Naive thymus-derived CD4-positive, alpha-beta T cell (primary cell): ENCODE results near the gene STARD10. TPM values are rescaled to one million over a fixed set of nuclear protein-coding genes. Genes with fewer than 3 reads are reported as not detected.

ENCODE experiments used
- ATAC-seq: fragments of 150-1000 bp; cut with Tn5 transposase; 2 replicates; pipeline ENCODE4 v1.10.0; 2021; ENCODE audit warnings: mild to moderate bottlenecking, moderate library complexity
- CTCF ChIA-PET: fragments of 350-600 bp; sonication (Branson Sonifier 250); formaldehyde crosslinking; loops from one replicate; lab custom pipeline; 2021; ENCODE audit warnings: antibody characterized with exemption; lab: Charles Lee
- POLR2A ChIA-PET: fragments of 350-600 bp; sonication (Branson Sonifier 250); formaldehyde crosslinking; loops from one replicate; lab custom pipeline; 2021; ENCODE audit warnings: antibody characterized with exemption, inconsistent platforms; lab: Charles Lee
- DNase-seq, 9 donors: peaks; one replicate each; pipeline versions ENCODE4 v3.0.0 to v3.0.0-alpha.2; 2020 to 2022; ENCODE audit warnings: mixed read lengths in 1 of 9
- H3K27ac ChIP-seq: one replicate; pipeline ENCODE4 v1.7.0; 2013; ENCODE audit warnings: mild to moderate bottlenecking, low read depth, low read length, moderate library complexity
- H3K27me3 ChIP-seq, 2 donors: one replicate each; pipeline ENCODE4 v1.7.0; 2013; ENCODE audit warnings: low read length in 2 of 2, mild to moderate bottlenecking in 2 of 2, moderate library complexity in 2 of 2; ENCODE audit not compliant: control insufficient read depth in 2 of 2, insufficient read depth in 2 of 2
- H3K36me3 ChIP-seq, 3 experiments: 1 replicate in 2 of 3; 2 replicates in 1 of 3; pipeline ENCODE4 v1.7.0; 2013; ENCODE audit warnings: low read length in 3 of 3, mild to moderate bottlenecking in 3 of 3, moderate library complexity in 1 of 3; ENCODE audit not compliant: insufficient read depth in 3 of 3, control insufficient read depth in 2 of 3
- H3K4me1 ChIP-seq, 2 donors: one replicate each; pipeline ENCODE4 v1.7.0; 2013; ENCODE audit warnings: low read length in 2 of 2, mild to moderate bottlenecking in 2 of 2, moderate library complexity in 1 of 2; ENCODE audit not compliant: control insufficient read depth in 2 of 2, insufficient read depth in 2 of 2
- H3K4me3 ChIP-seq: 2 replicates; pipeline ENCODE4 v1.7.0; 2013; ENCODE audit warnings: mild to moderate bottlenecking, low read length
- H3K9me3 ChIP-seq, 3 experiments: 1 replicate in 2 of 3; 2 replicates in 1 of 3; pipeline ENCODE4 v1.7.0; 2013; ENCODE audit warnings: low read length in 3 of 3; ENCODE audit not compliant: control insufficient read depth in 2 of 3
- H3K27ac Mint-ChIP-seq, 9 donors: one replicate each; pipeline ENCODE4 v1.8.0; 2020 to 2022; ENCODE audit warnings: mixed read lengths in 9 of 9, mild to moderate bottlenecking in 8 of 9, moderate library complexity in 5 of 9, inconsistent platforms in 2 of 9
- H3K27me3 Mint-ChIP-seq, 5 donors: one replicate each; pipeline ENCODE4 v1.8.0; 2021 to 2022; ENCODE audit warnings: mixed read lengths in 5 of 5, mild to moderate bottlenecking in 1 of 5
- H3K36me3 Mint-ChIP-seq, 5 donors: one replicate each; pipeline ENCODE4 v1.8.0; 2020 to 2022; ENCODE audit warnings: mixed read lengths in 5 of 5, mild to moderate bottlenecking in 3 of 5, inconsistent platforms in 1 of 5
- H3K4me1 Mint-ChIP-seq, 7 donors: one replicate each; pipeline ENCODE4 v1.8.0; 2020 to 2022; ENCODE audit warnings: mixed read lengths in 7 of 7, mild to moderate bottlenecking in 3 of 7, inconsistent platforms in 1 of 7
- H3K4me3 Mint-ChIP-seq, 10 donors: one replicate each; pipeline ENCODE4 v1.8.0; 2020 to 2022; ENCODE audit warnings: mild to moderate bottlenecking in 10 of 10, mixed read lengths in 10 of 10, moderate library complexity in 6 of 10, inconsistent platforms in 2 of 10
- H3K9me3 Mint-ChIP-seq, 11 donors: one replicate each; pipeline ENCODE4 v1.8.0; 2020 to 2022; ENCODE audit warnings: mixed read lengths in 11 of 11, mild to moderate bottlenecking in 4 of 11, inconsistent platforms in 1 of 11, moderate library complexity in 1 of 11
- intact Hi-C, 2 donors: fragments of 100-400 bp; cut with micrococcal nuclease; formaldehyde crosslinking; loops; one replicate each; pipeline ENCODE4 v1.15.1; 2023
- polyA plus RNA-seq, 2 donors: library from polyadenylated mRNA; unstranded; fragments of 300-500 nt; fragmentation: Illumina TruSeq; gene quantifications; one replicate each; pipeline ENCODE4 v1.2.3, GENCODE V29; 2021
- total RNA-seq, 6 experiments: library from RNA in 5 of 6; stranded (reverse) in 5 of 6; gene quantifications; 1 replicate in 5 of 6; 2 replicates in 1 of 6; pipeline ENCODE4 v1.2.3 and lab custom pipeline; 2021 to 2026

Gene STARD10
- total and polyA plus RNA-seq, 7 experiments from 2014 or later = 10.9 to 26.1 (median 18.4) TPM

GRCh38 chr11:72712168-72712751 is 81.6 kb downstream of the STARD10 start:
- Mint-ChIP-seq H3K36me3 (peaks cover 7 to 28% (median 10%) of the 10 kb centered on the region in 5 donors), H3K4me1 (peaks cover 10 to 32% (median 28%) of the 10 kb centered on the region in 7 donors), H3K27ac (peak overlapping the region in 1 of 9 donors; percentile 73), H3K27me3 (no peaks in the 10 kb centered on the region), H3K9me3 (no peaks in the 10 kb centered on the region), H3K4me3 (no peak overlapping the region)
- ATAC-seq = peak; percentile 70
- peaks cover 0 to 13% of the 10 kb centered on the region in 2 donors for H3K4me1 ChIP-seq
- H3K4me3 ChIP-seq = no peak overlapping the region
- intact Hi-C loops = no loop called here
- no peaks in the 10 kb centered on the region for H3K27me3 ChIP-seq
- no peak overlapping the region for H3K27ac ChIP-seq
- H3K9me3 ChIP-seq = no peaks in the 10 kb centered on the region
- H3K36me3 ChIP-seq = peaks cover 5 to 86% (median 33%) of the 10 kb centered on the region in 3 experiments
- no peak for DNase-seq
- ChIA-PET POLR2A (no interaction called here), CTCF (no interaction called here)

- Mint-ChIP-seq H3K9me3 (no peaks in the 10 kb centered on the region), H3K27ac (peak overlapping the region in 1 of 9 donors; percentile 26), H3K4me3 (no peak overlapping the region), H3K4me1 (peaks cover 13 to 31% (median 23%) of the 10 kb centered on the region in 7 donors), H3K36me3 (peaks cover 11 to 38% (median 14%) of the 10 kb centered on the region in 5 donors), H3K27me3 (no peaks in the 10 kb centered on the region)
- Histone ChIP-seq H3K27ac (no peak overlapping the region), H3K27me3 (no peaks in the 10 kb centered on the region), H3K4me1 (peaks cover 0 to 7% of the 10 kb centered on the region in 2 donors), H3K4me3 (no peak overlapping the region), H3K36me3 (peaks cover 7 to 86% (median 40%) of the 10 kb centered on the region in 3 experiments), H3K9me3 (no peaks in the 10 kb centered on the region)
- no peak for ATAC-seq
- ChIA-PET CTCF (no interaction called here), POLR2A (no interaction called here)
- no peak for DNase-seq
- intact Hi-C loops = no loop called here
Observed at GRCh38 chr11:72711141-72711540, 82.7 kb downstream of the STARD10 start.

- DNase-seq (no peak), ATAC-seq (no peak)
- Histone ChIP-seq H3K27ac (no peak overlapping the region), H3K27me3 (no peaks in the 10 kb centered on the region), H3K36me3 (peaks cover 7 to 93% (median 41%) of the 10 kb centered on the region in 3 experiments), H3K9me3 (no peaks in the 10 kb centered on the region), H3K4me3 (no peak overlapping the region), H3K4me1 (peaks cover 0 to 6% of the 10 kb centered on the region in 2 donors)
- Mint-ChIP-seq H3K36me3 (peaks cover 11 to 46% (median 14%) of the 10 kb centered on the region in 5 donors), H3K27me3 (no peaks in the 10 kb centered on the region), H3K9me3 (no peaks in the 10 kb centered on the region), H3K4me3 (no peak overlapping the region), H3K27ac (no peak overlapping the region), H3K4me1 (peaks cover 9 to 22% (median 19%) of the 10 kb centered on the region in 7 donors)
- intact Hi-C loops = no loop called here
- POLR2A ChIA-PET = no interaction called here
- CTCF ChIA-PET = no interaction called here
Observed at GRCh38 chr11:72710278-72710677, 83.6 kb downstream of the STARD10 start.

DNA sequence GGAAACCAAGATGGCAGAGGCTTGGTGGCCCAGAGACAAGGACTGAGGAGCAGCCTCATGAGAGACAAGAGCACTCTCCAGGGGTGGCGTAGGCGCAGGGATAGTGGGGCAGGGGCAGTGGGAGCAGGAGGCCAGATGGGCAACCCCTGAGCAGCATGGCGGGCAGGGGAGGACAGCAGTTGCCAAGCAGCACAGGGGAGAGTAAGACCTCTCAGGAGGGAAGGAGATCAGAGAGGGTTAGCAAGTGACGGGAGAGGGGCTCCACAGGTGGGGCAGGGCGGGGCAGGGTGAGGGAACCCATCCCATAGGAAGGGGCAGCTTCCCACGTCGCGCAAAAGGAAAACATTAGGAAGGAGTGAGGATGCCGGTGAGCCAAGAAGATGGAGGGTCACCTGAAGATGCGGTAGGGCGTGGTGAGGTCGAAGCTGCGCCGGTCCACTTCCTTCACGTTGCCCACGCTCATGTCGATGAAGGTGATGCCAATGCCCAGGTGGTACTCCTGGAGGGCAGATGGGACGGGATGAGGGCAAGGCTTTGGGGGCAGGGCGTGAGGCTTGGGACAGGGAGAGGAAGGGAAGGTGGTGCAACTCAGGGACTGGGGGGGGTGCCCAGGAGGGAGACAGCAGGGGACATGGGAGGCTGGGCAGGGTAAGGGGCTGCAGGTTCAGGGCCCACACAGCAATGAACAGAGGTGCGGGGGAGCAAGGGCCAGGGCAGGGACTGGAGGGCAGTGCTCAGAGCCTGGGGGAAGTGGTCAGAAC is 84.2 kb downstream of the STARD10 start:
- no peaks in the 10 kb centered on the region for H3K9me3 Mint-ChIP-seq
- DNase-seq = no peak
- peaks cover 4 to 19% (median 15%) of the 10 kb centered on the region in 7 donors for H3K4me1 Mint-ChIP-seq
- ChIA-PET CTCF (no interaction called here), POLR2A (no interaction called here)
- Histone ChIP-seq H3K4me1 (peaks cover 0 to under 1% of the 10 kb centered on the region in 2 donors), H3K4me3 (no peak overlapping the region), H3K9me3 (no peaks in the 10 kb centered on the region), H3K27me3 (no peaks in the 10 kb centered on the region), H3K36me3 (peaks cover 13 to 97% (median 41%) of the 10 kb centered on the region in 3 experiments), H3K27ac (no peak overlapping the region)
- peaks cover 11 to 49% (median 17%) of the 10 kb centered on the region in 5 donors for H3K36me3 Mint-ChIP-seq
- intact Hi-C loops = no loop called here
- H3K27ac Mint-ChIP-seq = peak overlapping the region in 1 of 9 donors; percentile 57
- no peak overlapping the region for H3K4me3 Mint-ChIP-seq
- ATAC-seq = no peak
- H3K27me3 Mint-ChIP-seq = no peaks in the 10 kb centered on the region

DNA sequence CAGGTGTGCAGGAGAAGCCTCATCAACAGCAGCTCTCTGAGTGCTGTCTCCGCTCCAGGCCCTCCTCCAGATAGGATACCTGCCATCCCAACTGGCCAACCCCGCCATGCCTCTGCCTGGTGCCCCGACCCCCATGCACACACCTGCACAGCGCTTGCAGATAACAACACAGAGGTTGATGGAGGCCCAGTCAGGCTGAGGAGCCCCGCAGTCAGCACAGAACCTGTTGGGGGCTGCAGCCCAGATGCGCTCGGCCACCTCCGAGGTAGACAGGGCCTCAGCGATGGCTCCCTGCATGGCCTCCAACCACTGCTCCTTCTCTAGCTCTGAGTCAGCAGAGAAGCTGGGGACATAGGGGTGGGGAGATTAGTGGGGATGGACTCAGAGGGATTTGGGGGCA is 86.8 kb downstream of the STARD10 start:
- Mint-ChIP-seq H3K4me3 (no peak overlapping the region), H3K27ac (peak overlapping the region in 5 of 9 donors; percentile 41 to 82 (median 68)), H3K9me3 (no peaks in the 10 kb centered on the region), H3K4me1 (peaks cover 0 to 19% (median 5%) of the 10 kb centered on the region in 7 donors), H3K36me3 (peaks cover 11 to 49% (median 16%) of the 10 kb centered on the region in 5 donors), H3K27me3 (no peaks in the 10 kb centered on the region)
- no peaks in the 10 kb centered on the region for H3K4me1 ChIP-seq
- no peak overlapping the region for H3K4me3 ChIP-seq
- no peaks in the 10 kb centered on the region for H3K9me3 ChIP-seq
- ChIA-PET CTCF (interaction anchor here (0.6 kb wide), 1 partner anchor 9 kb away, joined by 3 read pairs; no protein-coding TSS in a partner anchor), POLR2A (interaction anchor here (0.8 kb wide), 1 partner anchor 342 kb away, joined by 3 read pairs; no protein-coding TSS in a partner anchor)
- ATAC-seq (no peak), DNase-seq (no peak)
- intact Hi-C loops = no loop called here
- H3K27me3 ChIP-seq = no peaks in the 10 kb centered on the region
- peaks cover 15 to 99% (median 43%) of the 10 kb centered on the region in 3 experiments for H3K36me3 ChIP-seq
- no peak overlapping the region for H3K27ac ChIP-seq

- peaks cover 0 to 19% (median 5%) of the 10 kb centered on the region in 7 donors for H3K4me1 Mint-ChIP-seq
- no peaks in the 10 kb centered on the region for H3K27me3 Mint-ChIP-seq
- peaks cover 11 to 49% (median 17%) of the 10 kb centered on the region in 5 donors for H3K36me3 Mint-ChIP-seq
- Histone ChIP-seq H3K4me1 (no peaks in the 10 kb centered on the region), H3K36me3 (peaks cover 15 to 99% (median 43%) of the 10 kb centered on the region in 3 experiments), H3K27me3 (no peaks in the 10 kb centered on the region), H3K9me3 (no peaks in the 10 kb centered on the region), H3K27ac (no peak overlapping the region), H3K4me3 (no peak overlapping the region)
- no peaks in the 10 kb centered on the region for H3K9me3 Mint-ChIP-seq
- H3K27ac Mint-ChIP-seq = peak overlapping the region in 5 of 9 donors; percentile 1 to 68 (median 51)
- ATAC-seq = no peak
- ChIA-PET POLR2A (interaction anchor here (0.8 kb wide), 1 partner anchor 342 kb away, joined by 3 read pairs; no protein-coding TSS in a partner anchor), CTCF (no interaction called here)
- H3K4me3 Mint-ChIP-seq = no peak overlapping the region
- no peak for DNase-seq
- intact Hi-C loops = no loop called here
Observed at GRCh38 chr11:72706579-72706978, 87.3 kb downstream of the STARD10 start.
